ENCODE data around the gene SIGLEC10. TPM values are rescaled to one million over a fixed set of nuclear protein-coding genes. Genes with fewer than 3 reads are reported as not detected.

Gene SIGLEC10
- total and polyA plus RNA-seq, 4 donors: 3.4 to 248 (median 29.9) TPM

- H3K9me3 ChIP-seq (ENCODE audit: control insufficient read depth in 4 of 4, insufficient read depth in 3 of 4, low read length in 3 of 4): peaks cover 0 to 2% (median 0%) of the 10 kb centered on the region in 4 donors
- TF ChIP-seq, protein P1, sequence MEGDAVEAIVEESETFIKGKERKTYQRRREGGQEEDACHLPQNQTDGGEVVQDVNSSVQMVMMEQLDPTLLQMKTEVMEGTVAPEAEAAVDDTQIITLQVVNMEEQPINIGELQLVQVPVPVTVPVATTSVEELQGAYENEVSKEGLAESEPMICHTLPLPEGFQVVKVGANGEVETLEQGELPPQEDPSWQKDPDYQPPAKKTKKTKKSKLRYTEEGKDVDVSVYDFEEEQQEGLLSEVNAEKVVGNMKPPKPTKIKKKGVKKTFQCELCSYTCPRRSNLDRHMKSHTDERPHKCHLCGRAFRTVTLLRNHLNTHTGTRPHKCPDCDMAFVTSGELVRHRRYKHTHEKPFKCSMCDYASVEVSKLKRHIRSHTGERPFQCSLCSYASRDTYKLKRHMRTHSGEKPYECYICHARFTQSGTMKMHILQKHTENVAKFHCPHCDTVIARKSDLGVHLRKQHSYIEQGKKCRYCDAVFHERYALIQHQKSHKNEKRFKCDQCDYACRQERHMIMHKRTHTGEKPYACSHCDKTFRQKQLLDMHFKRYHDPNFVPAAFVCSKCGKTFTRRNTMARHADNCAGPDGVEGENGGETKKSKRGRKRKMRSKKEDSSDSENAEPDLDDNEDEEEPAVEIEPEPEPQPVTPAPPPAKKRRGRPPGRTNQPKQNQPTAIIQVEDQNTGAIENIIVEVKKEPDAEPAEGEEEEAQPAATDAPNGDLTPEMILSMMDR (IDR thresholded peaks at IDR 0.05; ENCODE audit: control extremely low read depth, extremely low read depth): no peak
- no peak overlapping the region for H3K27ac ChIP-seq (ENCODE audit: low read depth in 1 of 2, low read length in 1 of 2)
- peaks cover 0 to 18% (median 4%) of the 10 kb centered on the region in 3 donors for H3K27me3 ChIP-seq (ENCODE audit: control insufficient read depth in 3 of 3, insufficient read depth in 3 of 3, low read length in 2 of 3)
- 60 to 65% methylated on average over 13 of the region's 13 CpGs for WGBS, 2 donors
- no peak overlapping the region for H3K4me3 ChIP-seq
- no peak overlapping the region for H3K9ac ChIP-seq (ENCODE audit: insufficient read depth in 1 of 2, low read length in 2 of 2)
- peak in 1 of 3 donors; percentile 22 for DNase-seq
- no peaks in the 10 kb centered on the region for H3K36me3 ChIP-seq (ENCODE audit: control insufficient read depth in 4 of 4, insufficient read depth in 4 of 4, low read length in 4 of 4)
- no peaks in the 10 kb centered on the region for H3K4me1 ChIP-seq (ENCODE audit: control insufficient read depth in 5 of 5, insufficient read depth in 5 of 5, low read length in 5 of 5)
- no peak for ATAC-seq (ENCODE audit: insufficient read depth, low FRiP score)
These were observed 42.9 kb upstream of the SIGLEC10 start for GRCh38 chr19:51460164-51460992.

- H3K4me1 ChIP-seq (ENCODE audit: control insufficient read depth in 5 of 5, insufficient read depth in 5 of 5, low read length in 5 of 5): no peaks in the 10 kb centered on the region
- H3K9ac ChIP-seq (ENCODE audit: insufficient read depth in 1 of 2, low read length in 2 of 2): no peak overlapping the region
- DNase-seq (no peak), ATAC-seq (ENCODE audit: insufficient read depth, low FRiP score) (no peak)
- WGBS, 2 donors: 73 to 76% methylated on average over 14 of the region's 14 CpGs
- TF ChIP-seq, protein P1 (IDR thresholded peaks at IDR 0.05; ENCODE audit: control extremely low read depth, extremely low read depth): no peak
- no peak overlapping the region for H3K4me3 ChIP-seq
- H3K27me3 ChIP-seq (ENCODE audit: control insufficient read depth in 3 of 3, insufficient read depth in 3 of 3, low read length in 2 of 3): peaks cover 0 to 14% (median 4%) of the 10 kb centered on the region in 3 donors
- peaks cover 0 to 2% (median 0%) of the 10 kb centered on the region in 4 donors for H3K9me3 ChIP-seq (ENCODE audit: control insufficient read depth in 4 of 4, insufficient read depth in 3 of 4, low read length in 3 of 4)
- H3K36me3 ChIP-seq (ENCODE audit: control insufficient read depth in 4 of 4, insufficient read depth in 4 of 4, low read length in 4 of 4): no peaks in the 10 kb centered on the region
- H3K27ac ChIP-seq (ENCODE audit: low read depth in 1 of 2, low read length in 1 of 2): no peak overlapping the region
These were observed 41.6 kb upstream of the SIGLEC10 start for GRCh38 chr19:51458899-51459505.

DNA sequence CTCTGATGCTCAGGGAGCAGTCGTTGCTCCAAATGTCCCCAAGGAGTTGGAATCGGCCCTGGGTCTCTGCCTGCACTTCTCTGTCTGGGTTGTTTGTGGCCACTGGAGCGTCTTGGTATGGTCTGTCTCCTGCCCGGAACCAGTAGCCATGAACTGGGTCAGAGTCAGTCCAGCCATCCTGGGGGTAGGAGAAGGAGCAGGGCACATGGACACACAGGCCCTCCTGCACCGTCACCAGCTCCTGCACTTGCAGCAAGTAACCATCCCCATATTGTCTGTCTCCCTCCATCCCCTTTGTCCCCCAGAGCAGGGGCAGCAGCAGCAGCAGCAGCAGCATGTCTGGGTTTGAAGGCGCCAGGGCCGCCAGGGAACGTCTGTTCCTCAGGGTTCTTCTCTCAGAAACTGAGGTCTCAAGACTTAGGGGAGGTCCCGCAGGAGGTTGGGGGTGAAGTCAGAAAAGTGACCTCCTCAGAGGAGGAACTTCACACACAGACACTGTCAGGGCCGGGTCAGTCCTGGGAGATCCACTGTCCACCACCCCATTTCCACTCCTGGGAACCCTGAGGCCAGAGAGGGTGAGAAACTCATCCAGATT, 40.7 kb upstream of the SIGLEC10 start, which contains the start of gene SIGLEC8:
Gene SIGLEC8 (minus strand): TSS at position 404 of the 595 bp plus-strand sequence. CDS start 67 bp downstream, at position 337.
- Histone ChIP-seq H3K9ac (ENCODE audit: insufficient read depth in 1 of 2, low read length in 2 of 2) (no peak within 1 kb of the TSS), H3K4me1 (ENCODE audit: control insufficient read depth in 5 of 5, insufficient read depth in 5 of 5, low read length in 5 of 5) (no peaks in the 10 kb centered on the region), H3K36me3 (ENCODE audit: control insufficient read depth in 4 of 4, insufficient read depth in 4 of 4, low read length in 4 of 4) (no peaks in the 10 kb centered on the region), H3K4me3 (no peak within 1 kb of the TSS), H3K9me3 (ENCODE audit: control insufficient read depth in 4 of 4, insufficient read depth in 3 of 4, low read length in 3 of 4) (peaks cover 0 to 2% (median 0%) of the 10 kb centered on the region in 4 donors), H3K27ac (ENCODE audit: low read depth in 1 of 2, low read length in 1 of 2) (no peak within 1 kb of the TSS), H3K27me3 (ENCODE audit: control insufficient read depth in 3 of 3, insufficient read depth in 3 of 3, low read length in 2 of 3) (peaks cover 0 to 13% (median 4%) of the 10 kb centered on the region in 3 donors)
- TF ChIP-seq, protein P1 (IDR thresholded peaks at IDR 0.05; ENCODE audit: control extremely low read depth, extremely low read depth): no peak
- 71 to 83% methylated on average over 10 of the region's 10 CpGs for WGBS, 2 donors
- DNase-seq (no peak), ATAC-seq (ENCODE audit: insufficient read depth, low FRiP score) (no peak)

Measured in lung (tissue), 12 donors.